CD8-positive, alpha-beta memory T cell (primary cell): ENCODE data around the gene PDX1. TPM values are rescaled to one million over a fixed set of nuclear protein-coding genes. Genes with fewer than 3 reads are reported as not detected.

Experiments
- CTCF ChIA-PET: fragments of 350-600 bp; sonication (Branson Sonifier 250); formaldehyde crosslinking; loops from one replicate; lab custom pipeline; 2021; ENCODE audit warnings: antibody characterized with exemption; lab: Charles Lee
- POLR2A ChIA-PET: fragments of 350-600 bp; sonication (Branson Sonifier 250); formaldehyde crosslinking; loops from one replicate; lab custom pipeline; 2021; ENCODE audit warnings: antibody characterized with exemption; lab: Charles Lee
- DNase-seq, 5 donors: peaks; one replicate each; pipeline versions ENCODE4 v3.0.0 to v3.0.0-alpha.2; 2020 to 2022; ENCODE audit warnings: mixed read lengths in 1 of 5
- H3K27ac ChIP-seq: one replicate; pipeline ENCODE4 v1.7.0; 2013; ENCODE audit warnings: low read depth, mild to moderate bottlenecking, low read length, moderate library complexity
- H3K27me3 ChIP-seq: 2 replicates; pipeline ENCODE4 v1.7.0; 2013; ENCODE audit warnings: low read length, mild to moderate bottlenecking; ENCODE audit not compliant: insufficient read depth, poor library complexity, severe bottlenecking
- H3K36me3 ChIP-seq: 2 replicates; pipeline ENCODE4 v1.7.0; 2013; ENCODE audit warnings: mild to moderate bottlenecking, low read length, moderate library complexity; ENCODE audit not compliant: insufficient read depth
- H3K4me1 ChIP-seq: 2 replicates; pipeline ENCODE4 v1.7.0; 2013; ENCODE audit warnings: mild to moderate bottlenecking, low read length, moderate library complexity; ENCODE audit not compliant: insufficient read depth
- H3K4me3 ChIP-seq: 2 replicates; pipeline ENCODE4 v1.7.0; 2013; ENCODE audit warnings: mild to moderate bottlenecking, low read length
- H3K9me3 ChIP-seq: 2 replicates; pipeline ENCODE4 v1.7.0; 2013; ENCODE audit warnings: mild to moderate bottlenecking, low read length
- H3K27ac Mint-ChIP-seq, 8 donors: one replicate each; pipeline ENCODE4 v1.8.0; 2020 to 2021; ENCODE audit warnings: mixed read lengths in 8 of 8, mild to moderate bottlenecking in 6 of 8, inconsistent platforms in 3 of 8, moderate library complexity in 3 of 8
- H3K27me3 Mint-ChIP-seq, 2 donors: one replicate each; pipeline ENCODE4 v1.8.0; 2020 to 2021; ENCODE audit warnings: mixed read lengths in 2 of 2, mild to moderate bottlenecking in 1 of 2, moderate library complexity in 1 of 2
- H3K36me3 Mint-ChIP-seq, 3 donors: one replicate each; pipeline ENCODE4 v1.8.0; 2020 to 2021; ENCODE audit warnings: mixed read lengths in 3 of 3, inconsistent platforms in 1 of 3, mild to moderate bottlenecking in 1 of 3
- H3K4me1 Mint-ChIP-seq, 3 donors: one replicate each; pipeline ENCODE4 v1.8.0; 2020 to 2021; ENCODE audit warnings: mixed read lengths in 3 of 3, inconsistent platforms in 1 of 3, mild to moderate bottlenecking in 1 of 3
- H3K4me3 Mint-ChIP-seq, 7 donors: one replicate each; pipeline ENCODE4 v1.8.0; 2020 to 2021; ENCODE audit warnings: mixed read lengths in 7 of 7, mild to moderate bottlenecking in 6 of 7, moderate library complexity in 4 of 7, inconsistent platforms in 2 of 7
- H3K9me3 Mint-ChIP-seq, 5 donors: one replicate each; pipeline ENCODE4 v1.8.0; 2020 to 2022; ENCODE audit warnings: mixed read lengths in 5 of 5, mild to moderate bottlenecking in 3 of 5, moderate library complexity in 2 of 5, inconsistent platforms in 1 of 5
- polyA plus RNA-seq: library from polyadenylated mRNA; unstranded; fragments of 300-500 nt; fragmentation: Illumina TruSeq; gene quantifications from one replicate; pipeline ENCODE4 v1.2.3, GENCODE V29; 2021
- total RNA-seq, 2 experiments: library from RNA; stranded (reverse); gene quantifications; one replicate each; pipeline ENCODE4 v1.2.3, GENCODE V29; 2021

PDX1 gene
- total RNA-seq = not detected
- polyA plus RNA-seq = not detected

- no peak for DNase-seq
- peaks cover 51% of the 10 kb centered on the region for H3K27me3 ChIP-seq
- no peaks in the 10 kb centered on the region for H3K36me3 Mint-ChIP-seq
- ChIA-PET POLR2A (no interaction called here), CTCF (no interaction called here)
- H3K4me1 Mint-ChIP-seq = peaks cover 34 to 45% (median 39%) of the 10 kb centered on the region in 3 donors
- no peaks in the 10 kb centered on the region for H3K36me3 ChIP-seq
- peak within 1 kb of the TSS in 6 of 7 donors; percentile 64 to 83 (median 66) for H3K4me3 Mint-ChIP-seq
- H3K9me3 Mint-ChIP-seq = peaks cover 0 to 4% (median 0%) of the 10 kb centered on the region in 5 donors
- H3K4me3 ChIP-seq = no peak within 1 kb of the TSS
- H3K27ac Mint-ChIP-seq = peak within 1 kb of the TSS in 1 of 8 donors; percentile 29
- H3K27ac ChIP-seq = no peak within 1 kb of the TSS
- peaks cover 73 to 76% of the 10 kb centered on the region in 2 donors for H3K27me3 Mint-ChIP-seq
- no peaks in the 10 kb centered on the region for H3K9me3 ChIP-seq
- H3K4me1 ChIP-seq = peaks cover 13% of the 10 kb centered on the region
These were observed at the start of gene PDX1 for GRCh38 chr13:27919934-27920676. PDX1 (plus strand) TSS chr13:27920000; CDS start chr13:27920139, 139 bp downstream.

GRCh38 chr13:27878274-27878673 is 41.5 kb upstream of the PDX1 start:
- no peak for DNase-seq
- Mint-ChIP-seq H3K4me1 (no peaks in the 10 kb centered on the region), H3K27me3 (peaks cover 8 to 67% of the 10 kb centered on the region in 2 donors), H3K36me3 (no peaks in the 10 kb centered on the region), H3K9me3 (peaks cover 0 to 3% (median under 1%) of the 10 kb centered on the region in 5 donors), H3K27ac (no peak overlapping the region), H3K4me3 (no peak overlapping the region)
- Histone ChIP-seq H3K36me3 (no peaks in the 10 kb centered on the region), H3K9me3 (no peaks in the 10 kb centered on the region), H3K27ac (no peak overlapping the region), H3K4me3 (no peak overlapping the region), H3K4me1 (no peaks in the 10 kb centered on the region), H3K27me3 (peaks cover 8% of the 10 kb centered on the region)
- ChIA-PET CTCF (no interaction called here), POLR2A (no interaction called here)

GRCh38 chr13:27889471-27889870 is 30.3 kb upstream of the PDX1 start:
- Mint-ChIP-seq H3K27me3 (peaks cover 9 to 28% of the 10 kb centered on the region in 2 donors), H3K4me1 (no peaks in the 10 kb centered on the region), H3K4me3 (no peak overlapping the region), H3K9me3 (peaks cover 6 to 20% (median 15%) of the 10 kb centered on the region in 5 donors), H3K36me3 (peaks cover 0 to 1% (median 0%) of the 10 kb centered on the region in 3 donors), H3K27ac (no peak overlapping the region)
- no peaks in the 10 kb centered on the region for H3K4me1 ChIP-seq
- CTCF ChIA-PET = no interaction called here
- no peaks in the 10 kb centered on the region for H3K36me3 ChIP-seq
- DNase-seq = no peak
- H3K4me3 ChIP-seq = no peak overlapping the region
- H3K9me3 ChIP-seq = no peaks in the 10 kb centered on the region
- POLR2A ChIA-PET = no interaction called here
- no peaks in the 10 kb centered on the region for H3K27me3 ChIP-seq
- H3K27ac ChIP-seq = no peak overlapping the region

- Mint-ChIP-seq H3K27me3 (peaks cover 38 to 79% of the 10 kb centered on the region in 2 donors), H3K4me1 (no peaks in the 10 kb centered on the region), H3K27ac (no peak overlapping the region), H3K9me3 (peaks cover 5 to 19% (median 15%) of the 10 kb centered on the region in 5 donors), H3K36me3 (peaks cover 0 to 1% (median 0%) of the 10 kb centered on the region in 3 donors), H3K4me3 (no peak overlapping the region)
- H3K9me3 ChIP-seq = no peaks in the 10 kb centered on the region
- no peaks in the 10 kb centered on the region for H3K4me1 ChIP-seq
- CTCF ChIA-PET = no interaction called here
- H3K36me3 ChIP-seq = no peaks in the 10 kb centered on the region
- POLR2A ChIA-PET = no interaction called here
- no peaks in the 10 kb centered on the region for H3K27me3 ChIP-seq
- H3K27ac ChIP-seq = no peak overlapping the region
- no peak overlapping the region for H3K4me3 ChIP-seq
- DNase-seq = no peak
These were observed 23.1 kb upstream of the PDX1 start for GRCh38 chr13:27896726-27897125.

- Histone ChIP-seq H3K27me3 (no peaks in the 10 kb centered on the region), H3K4me1 (no peaks in the 10 kb centered on the region), H3K4me3 (no peak overlapping the region), H3K9me3 (no peaks in the 10 kb centered on the region), H3K36me3 (no peaks in the 10 kb centered on the region), H3K27ac (no peak overlapping the region)
- POLR2A ChIA-PET = no interaction called here
- no peak overlapping the region for H3K27ac Mint-ChIP-seq
- no peak for DNase-seq
- no peaks in the 10 kb centered on the region for H3K4me1 Mint-ChIP-seq
- CTCF ChIA-PET = no interaction called here
- H3K9me3 Mint-ChIP-seq = no peaks in the 10 kb centered on the region
- H3K4me3 Mint-ChIP-seq = no peak overlapping the region
- peaks cover 15 to 75% of the 10 kb centered on the region in 2 donors for H3K27me3 Mint-ChIP-seq
- no peaks in the 10 kb centered on the region for H3K36me3 Mint-ChIP-seq
These were observed 15.1 kb upstream of the PDX1 start for GRCh38 chr13:27904719-27905118.

- no peak overlapping the region for H3K27ac Mint-ChIP-seq
- no peak overlapping the region for H3K4me3 Mint-ChIP-seq
- H3K36me3 Mint-ChIP-seq = no peaks in the 10 kb centered on the region
- CTCF ChIA-PET = no interaction called here
- DNase-seq = no peak
- H3K9me3 ChIP-seq = no peaks in the 10 kb centered on the region
- no peaks in the 10 kb centered on the region for H3K36me3 ChIP-seq
- H3K27me3 Mint-ChIP-seq = peaks cover 13 to 68% of the 10 kb centered on the region in 2 donors
- no peaks in the 10 kb centered on the region for H3K9me3 Mint-ChIP-seq
- no peaks in the 10 kb centered on the region for H3K4me1 ChIP-seq
- H3K4me1 Mint-ChIP-seq = no peaks in the 10 kb centered on the region
- no peaks in the 10 kb centered on the region for H3K27me3 ChIP-seq
- POLR2A ChIA-PET = no interaction called here
- H3K27ac ChIP-seq = no peak overlapping the region
- H3K4me3 ChIP-seq = no peak overlapping the region
These were observed 14.2 kb upstream of the PDX1 start for GRCh38 chr13:27905650-27906049.

GRCh38 chr13:27907121-27907787 is 12.5 kb upstream of the PDX1 start:
- Mint-ChIP-seq H3K27ac (no peak overlapping the region), H3K4me1 (no peaks in the 10 kb centered on the region), H3K36me3 (no peaks in the 10 kb centered on the region), H3K9me3 (no peaks in the 10 kb centered on the region), H3K27me3 (peaks cover 5 to 63% of the 10 kb centered on the region in 2 donors), H3K4me3 (no peak overlapping the region)
- Histone ChIP-seq H3K4me3 (no peak overlapping the region), H3K9me3 (no peaks in the 10 kb centered on the region), H3K27ac (no peak overlapping the region), H3K27me3 (no peaks in the 10 kb centered on the region), H3K36me3 (no peaks in the 10 kb centered on the region), H3K4me1 (no peaks in the 10 kb centered on the region)
- POLR2A ChIA-PET = no interaction called here
- CTCF ChIA-PET = no interaction called here
- DNase-seq = no peak

GRCh38 chr13:27909378-27909777 is 10.4 kb upstream of the PDX1 start:
- Mint-ChIP-seq H3K27me3 (peaks cover 15 to 59% of the 10 kb centered on the region in 2 donors), H3K36me3 (no peaks in the 10 kb centered on the region), H3K9me3 (no peaks in the 10 kb centered on the region), H3K4me3 (no peak overlapping the region), H3K27ac (peak overlapping the region in 1 of 8 donors; percentile 32), H3K4me1 (no peaks in the 10 kb centered on the region)
- Histone ChIP-seq H3K9me3 (no peaks in the 10 kb centered on the region), H3K4me3 (no peak overlapping the region), H3K36me3 (no peaks in the 10 kb centered on the region), H3K27ac (no peak overlapping the region), H3K27me3 (peaks cover 4% of the 10 kb centered on the region), H3K4me1 (no peaks in the 10 kb centered on the region)
- ChIA-PET POLR2A (no interaction called here), CTCF (no interaction called here)
- DNase-seq = no peak
